ENCODE measurements around the gene CLTA. TPM values are rescaled to one million over a fixed set of nuclear protein-coding genes. Genes with fewer than 3 reads are reported as not detected.

CLTA gene
- polyA plus RNA-seq (2012; ENCODE audit: missing spikeins), result 157 TPM

- DNase-seq (ENCODE audit: insufficient read length) (peak; percentile 94), FAIRE-seq (peak; percentile 98)
- peak; percentile 91 for TF ChIP-seq TAF1 (IDR thresholded peaks at IDR 0.05; ENCODE audit: borderline replicate concordance, low read depth, low read length)
- peak; percentile 99 for TF ChIP-seq POLR2A (IDR thresholded peaks at IDR 0.05; ENCODE audit: low read depth, low read length)
- peak; percentile 99 for TF ChIP-seq POLR2AphosphoS5 (IDR thresholded peaks at IDR 0.05; ENCODE audit: low read depth, low read length)
Observed at GRCh38 chr9:36190388-36191289, at the start of gene CLTA. Gene CLTA, plus strand, starts transcription at chr9:36190921. Its CDS starts 136 bp downstream, at chr9:36191057.

GRCh38 chr9:36141288-36141687, 49.4 kb upstream of the CLTA start:
- DNase-seq (ENCODE audit: insufficient read length), result no peak
- no peak for TF ChIP-seq TAF1 (IDR thresholded peaks at IDR 0.05; ENCODE audit: borderline replicate concordance, low read depth, low read length)
- no peak for TF ChIP-seq POLR2A (IDR thresholded peaks at IDR 0.05; ENCODE audit: low read depth, low read length)
- no peak for TF ChIP-seq POLR2AphosphoS5 (IDR thresholded peaks at IDR 0.05; ENCODE audit: low read depth, low read length)
- no peak for FAIRE-seq

- FAIRE-seq (no peak), DNase-seq (ENCODE audit: insufficient read length) (no peak)
- TF ChIP-seq POLR2A (IDR thresholded peaks at IDR 0.05; ENCODE audit: low read depth, low read length) (no peak), TAF1 (IDR thresholded peaks at IDR 0.05; ENCODE audit: borderline replicate concordance, low read depth, low read length) (no peak), POLR2AphosphoS5 (IDR thresholded peaks at IDR 0.05; ENCODE audit: low read depth, low read length) (no peak)
Observed at GRCh38 chr9:36141761-36142160, 49.0 kb upstream of the CLTA start.

- DNase-seq (ENCODE audit: insufficient read length) (no peak), FAIRE-seq (no peak)
- TF ChIP-seq POLR2A (IDR thresholded peaks at IDR 0.05; ENCODE audit: low read depth, low read length), result no peak
- no peak for TF ChIP-seq TAF1 (IDR thresholded peaks at IDR 0.05; ENCODE audit: borderline replicate concordance, low read depth, low read length)
- no peak for TF ChIP-seq POLR2AphosphoS5 (IDR thresholded peaks at IDR 0.05; ENCODE audit: low read depth, low read length)
Observed at GRCh38 chr9:36142510-36143244, 48.0 kb upstream of the CLTA start.

GRCh38 chr9:36143245-36143641, 47.5 kb upstream of the CLTA start:
- TF ChIP-seq POLR2A (IDR thresholded peaks at IDR 0.05; ENCODE audit: low read depth, low read length), result no peak
- TF ChIP-seq TAF1 (IDR thresholded peaks at IDR 0.05; ENCODE audit: borderline replicate concordance, low read depth, low read length), result no peak
- no peak for TF ChIP-seq POLR2AphosphoS5 (IDR thresholded peaks at IDR 0.05; ENCODE audit: low read depth, low read length)
- DNase-seq (ENCODE audit: insufficient read length) (no peak), FAIRE-seq (no peak)

GRCh38 chr9:36144309-36145232, 46.1 kb upstream of the CLTA start:
- TF ChIP-seq TAF1 (IDR thresholded peaks at IDR 0.05; ENCODE audit: borderline replicate concordance, low read depth, low read length) (no peak), POLR2AphosphoS5 (IDR thresholded peaks at IDR 0.05; ENCODE audit: low read depth, low read length) (no peak), POLR2A (IDR thresholded peaks at IDR 0.05; ENCODE audit: low read depth, low read length) (no peak)
- DNase-seq (ENCODE audit: insufficient read length) (no peak), FAIRE-seq (no peak)

GRCh38 chr9:36145970-36146369, 44.8 kb upstream of the CLTA start:
- FAIRE-seq, result no peak
- DNase-seq (ENCODE audit: insufficient read length), result no peak

GRCh38 chr9:36146651-36147050, 44.1 kb upstream of the CLTA start:
- DNase-seq (ENCODE audit: insufficient read length) (no peak), FAIRE-seq (no peak)
- TF ChIP-seq POLR2AphosphoS5 (IDR thresholded peaks at IDR 0.05; ENCODE audit: low read depth, low read length) (no peak), POLR2A (IDR thresholded peaks at IDR 0.05; ENCODE audit: low read depth, low read length) (no peak), TAF1 (IDR thresholded peaks at IDR 0.05; ENCODE audit: borderline replicate concordance, low read depth, low read length) (no peak)

More at GRCh38 chr9:36145970-36146369, 44.8 kb upstream of the CLTA start:
- TF ChIP-seq POLR2A (IDR thresholded peaks at IDR 0.05; ENCODE audit: low read depth, low read length), result no peak
- TF ChIP-seq POLR2AphosphoS5 (IDR thresholded peaks at IDR 0.05; ENCODE audit: low read depth, low read length), result no peak
- TF ChIP-seq TAF1 (IDR thresholded peaks at IDR 0.05; ENCODE audit: borderline replicate concordance, low read depth, low read length), result no peak

- FAIRE-seq (no peak), DNase-seq (ENCODE audit: insufficient read length) (no peak)
- TF ChIP-seq TAF1 (IDR thresholded peaks at IDR 0.05; ENCODE audit: borderline replicate concordance, low read depth, low read length) (no peak), POLR2AphosphoS5 (IDR thresholded peaks at IDR 0.05; ENCODE audit: low read depth, low read length) (no peak), POLR2A (IDR thresholded peaks at IDR 0.05; ENCODE audit: low read depth, low read length) (no peak)
Observed at GRCh38 chr9:36147441-36148175, 43.1 kb upstream of the CLTA start.
